Measurements from ENCODE around the gene FBXO45. TPM values are rescaled to one million over a fixed set of nuclear protein-coding genes. Genes with fewer than 3 reads are reported as not detected.
"Not testable (repeated sequence)": the region's sequence is repeated elsewhere in the genome, so short reads cannot be mapped to it uniquely, and the experiment has no call there.

FBXO45 gene
- total RNA-seq, 1 donor from 2014 or later, result 11.3 TPM

DNA sequence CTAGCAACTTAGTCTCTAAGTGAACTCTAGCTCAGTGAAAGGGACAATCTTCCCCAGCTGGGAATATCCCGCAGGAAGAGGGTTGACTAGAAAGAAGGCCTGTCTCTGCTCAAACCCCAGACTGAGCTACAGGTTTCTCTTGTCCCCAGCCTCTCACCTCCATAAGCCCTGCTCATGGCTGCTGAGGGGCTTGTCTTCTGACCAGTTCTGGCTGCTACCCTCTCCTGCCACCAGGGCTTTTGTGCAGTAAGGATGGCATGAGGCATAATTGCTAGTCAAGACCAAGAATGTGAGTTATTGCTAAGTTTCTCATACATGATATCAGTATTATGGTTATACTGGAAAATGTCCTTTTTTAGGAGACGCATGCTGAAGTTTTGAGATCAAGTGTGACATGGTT lies 21.4 kb upstream of the FBXO45 start:
- FAIRE-seq (no peak), DNase-seq (ENCODE audit: low read depth) (no peak)
- Histone ChIP-seq H3K27ac (ENCODE audit: low read depth, low read length) (no peak overlapping the region), H3K9ac (ENCODE audit: low read length) (no peak overlapping the region), H3K4me2 (ENCODE audit: low read length) (no peak overlapping the region), H3K4me3 (ENCODE audit: insufficient read depth, low read depth, low read length) (no peak overlapping the region), H3K4me1 (ENCODE audit: insufficient read depth, low read length) (no peaks in the 10 kb centered on the region), H4K20me1 (ENCODE audit: insufficient read depth, low read length) (no peaks in the 10 kb centered on the region), H3K79me2 (ENCODE audit: insufficient read depth, low read length) (no peaks in the 10 kb centered on the region), H3K9me3 (ENCODE audit: insufficient read depth, low read depth, low read length) (peaks cover 6% of the 10 kb centered on the region), H3K27me3 (ENCODE audit: insufficient read depth, low read length) (no peaks in the 10 kb centered on the region), H3K36me3 (ENCODE audit: insufficient read depth, low read length) (no peaks in the 10 kb centered on the region), H2AFZ (ENCODE audit: low read depth, low read length) (no peak overlapping the region)
- Mint-ChIP-seq H3K9me3 (ENCODE audit: unreplicated experiment) (peaks cover 20% of the 10 kb centered on the region), H3K36me3 (ENCODE audit: low read depth, unreplicated experiment) (peaks cover 5% of the 10 kb centered on the region), H3K27ac (ENCODE audit: unreplicated experiment) (no peak overlapping the region), H3K4me3 (ENCODE audit: unreplicated experiment) (no peak overlapping the region), H3K27me3 (ENCODE audit: low read depth, unreplicated experiment) (peaks cover 2% of the 10 kb centered on the region), H3K4me1 (ENCODE audit: low read depth, unreplicated experiment) (no peaks in the 10 kb centered on the region)
- no peak for TF ChIP-seq EZH2 (IDR thresholded peaks at IDR 0.05; ENCODE audit: insufficient read depth, low read length)
- TF ChIP-seq, protein P1, sequence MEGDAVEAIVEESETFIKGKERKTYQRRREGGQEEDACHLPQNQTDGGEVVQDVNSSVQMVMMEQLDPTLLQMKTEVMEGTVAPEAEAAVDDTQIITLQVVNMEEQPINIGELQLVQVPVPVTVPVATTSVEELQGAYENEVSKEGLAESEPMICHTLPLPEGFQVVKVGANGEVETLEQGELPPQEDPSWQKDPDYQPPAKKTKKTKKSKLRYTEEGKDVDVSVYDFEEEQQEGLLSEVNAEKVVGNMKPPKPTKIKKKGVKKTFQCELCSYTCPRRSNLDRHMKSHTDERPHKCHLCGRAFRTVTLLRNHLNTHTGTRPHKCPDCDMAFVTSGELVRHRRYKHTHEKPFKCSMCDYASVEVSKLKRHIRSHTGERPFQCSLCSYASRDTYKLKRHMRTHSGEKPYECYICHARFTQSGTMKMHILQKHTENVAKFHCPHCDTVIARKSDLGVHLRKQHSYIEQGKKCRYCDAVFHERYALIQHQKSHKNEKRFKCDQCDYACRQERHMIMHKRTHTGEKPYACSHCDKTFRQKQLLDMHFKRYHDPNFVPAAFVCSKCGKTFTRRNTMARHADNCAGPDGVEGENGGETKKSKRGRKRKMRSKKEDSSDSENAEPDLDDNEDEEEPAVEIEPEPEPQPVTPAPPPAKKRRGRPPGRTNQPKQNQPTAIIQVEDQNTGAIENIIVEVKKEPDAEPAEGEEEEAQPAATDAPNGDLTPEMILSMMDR (IDR thresholded peaks at IDR 0.05; ENCODE audit: insufficient read depth, low read depth, low read length), result no peak

DNA sequence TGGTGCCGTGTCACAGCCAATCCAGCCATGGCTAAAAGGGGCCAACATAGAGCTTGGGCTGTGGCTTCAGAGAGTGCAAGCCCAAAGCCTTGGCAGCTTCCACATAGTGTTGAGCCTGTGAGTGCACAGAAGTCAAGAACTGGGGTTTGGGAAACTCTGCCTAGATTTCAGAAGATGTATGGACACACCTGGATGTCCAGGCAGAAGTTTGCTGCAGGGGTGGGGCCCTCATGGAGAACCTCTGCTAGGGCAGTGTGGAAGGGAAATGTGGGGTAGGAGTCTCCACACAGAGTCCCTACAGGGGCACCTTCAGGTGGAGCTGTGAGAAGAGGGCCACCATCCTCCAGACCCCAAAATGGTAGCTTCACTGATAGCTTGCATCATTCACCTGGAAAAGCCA lies 19.1 kb upstream of the FBXO45 start:
- not testable (repeated sequence) for H3K27me3 Mint-ChIP-seq (ENCODE audit: low read depth, unreplicated experiment); H2AFZ ChIP-seq (ENCODE audit: low read depth, low read length); DNase-seq (ENCODE audit: low read depth); H3K36me3 ChIP-seq (ENCODE audit: insufficient read depth, low read length); H3K4me2 ChIP-seq (ENCODE audit: low read length); H3K27ac ChIP-seq (ENCODE audit: low read depth, low read length); H3K9me3 ChIP-seq (ENCODE audit: insufficient read depth, low read depth, low read length); H3K9ac ChIP-seq (ENCODE audit: low read length); H3K4me3 ChIP-seq (ENCODE audit: insufficient read depth, low read depth, low read length); H3K27me3 ChIP-seq (ENCODE audit: insufficient read depth, low read length); H3K36me3 Mint-ChIP-seq (ENCODE audit: low read depth, unreplicated experiment); H3K4me1 Mint-ChIP-seq (ENCODE audit: low read depth, unreplicated experiment); H3K27ac Mint-ChIP-seq (ENCODE audit: unreplicated experiment); FAIRE-seq; H4K20me1 ChIP-seq (ENCODE audit: insufficient read depth, low read length); H3K79me2 ChIP-seq (ENCODE audit: insufficient read depth, low read length); H3K4me3 Mint-ChIP-seq (ENCODE audit: unreplicated experiment); H3K4me1 ChIP-seq (ENCODE audit: insufficient read depth, low read length)
- peaks cover 20% of the 10 kb centered on the region for H3K9me3 Mint-ChIP-seq (ENCODE audit: unreplicated experiment)

DNA sequence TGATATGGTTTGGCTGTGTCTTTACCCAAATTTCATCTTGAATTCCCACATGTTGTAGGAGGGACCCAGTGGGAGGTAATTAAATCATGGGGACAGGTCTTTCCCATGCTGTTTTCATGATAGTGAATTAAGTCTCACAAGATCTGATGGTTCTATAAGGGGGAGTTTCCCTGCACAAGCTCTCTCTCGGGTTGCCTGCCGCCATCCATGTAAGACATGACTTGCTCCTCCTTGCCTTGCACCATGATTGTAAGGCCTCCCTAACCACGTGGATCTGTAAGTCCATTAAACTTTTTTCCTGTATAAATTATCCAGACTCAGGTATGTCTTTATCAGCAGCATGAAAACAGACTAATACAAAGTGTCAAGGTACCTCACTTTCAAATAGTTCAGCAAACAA lies 18.3 kb upstream of the FBXO45 start:
- not testable (repeated sequence) for H3K4me3 ChIP-seq (ENCODE audit: insufficient read depth, low read depth, low read length); FAIRE-seq

DNA sequence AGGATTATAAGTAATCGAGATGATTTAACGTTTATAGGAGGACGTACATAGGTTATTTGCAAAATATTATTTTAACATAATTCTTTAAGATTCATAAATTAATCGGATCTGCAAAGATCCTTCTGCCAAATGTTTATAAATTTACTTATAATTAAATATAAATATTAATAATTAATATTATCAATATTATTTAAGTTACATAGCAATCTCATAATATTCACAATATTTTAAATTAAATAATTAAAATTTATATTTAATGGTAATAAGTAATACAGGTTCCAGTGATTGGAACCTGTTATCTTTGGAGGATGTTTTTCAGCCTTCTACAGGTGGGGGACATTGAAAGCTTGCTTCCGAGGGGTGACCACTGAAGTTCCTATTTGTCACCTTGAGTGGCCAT lies 16.2 kb upstream of the FBXO45 start:
- Histone ChIP-seq H3K4me1 (ENCODE audit: insufficient read depth, low read length) (no peaks in the 10 kb centered on the region), H3K4me3 (ENCODE audit: insufficient read depth, low read depth, low read length) (no peak overlapping the region), H3K9me3 (ENCODE audit: insufficient read depth, low read depth, low read length) (peaks cover 6% of the 10 kb centered on the region), H4K20me1 (ENCODE audit: insufficient read depth, low read length) (no peaks in the 10 kb centered on the region), H3K36me3 (ENCODE audit: insufficient read depth, low read length) (no peaks in the 10 kb centered on the region), H2AFZ (ENCODE audit: low read depth, low read length) (no peak overlapping the region), H3K27me3 (ENCODE audit: insufficient read depth, low read length) (no peaks in the 10 kb centered on the region), H3K9ac (ENCODE audit: low read length) (no peak overlapping the region), H3K4me2 (ENCODE audit: low read length) (no peak overlapping the region), H3K79me2 (ENCODE audit: insufficient read depth, low read length) (no peaks in the 10 kb centered on the region), H3K27ac (ENCODE audit: low read depth, low read length) (no peak overlapping the region)
- Mint-ChIP-seq H3K27ac (ENCODE audit: unreplicated experiment) (no peak overlapping the region), H3K4me3 (ENCODE audit: unreplicated experiment) (no peak overlapping the region), H3K27me3 (ENCODE audit: low read depth, unreplicated experiment) (peaks cover 2% of the 10 kb centered on the region), H3K36me3 (ENCODE audit: low read depth, unreplicated experiment) (peaks cover 7% of the 10 kb centered on the region), H3K9me3 (ENCODE audit: unreplicated experiment) (peaks cover 20% of the 10 kb centered on the region), H3K4me1 (ENCODE audit: low read depth, unreplicated experiment) (no peaks in the 10 kb centered on the region)
- no peak for DNase-seq (ENCODE audit: low read depth)
- FAIRE-seq, result no peak
- TF ChIP-seq, protein P1 (IDR thresholded peaks at IDR 0.05; ENCODE audit: insufficient read depth, low read depth, low read length), result no peak
- no peak for TF ChIP-seq EZH2 (IDR thresholded peaks at IDR 0.05; ENCODE audit: insufficient read depth, low read length)

More for the DNA sequence above, 18.3 kb upstream of the FBXO45 start:
- H3K36me3 ChIP-seq (ENCODE audit: insufficient read depth, low read length); H3K9ac ChIP-seq (ENCODE audit: low read length); H3K36me3 Mint-ChIP-seq (ENCODE audit: low read depth, unreplicated experiment); H3K79me2 ChIP-seq (ENCODE audit: insufficient read depth, low read length); H3K9me3 ChIP-seq (ENCODE audit: insufficient read depth, low read depth, low read length); DNase-seq (ENCODE audit: low read depth); H3K27ac ChIP-seq (ENCODE audit: low read depth, low read length); H3K27ac Mint-ChIP-seq (ENCODE audit: unreplicated experiment); H3K4me2 ChIP-seq (ENCODE audit: low read length); H3K4me1 Mint-ChIP-seq (ENCODE audit: low read depth, unreplicated experiment); H3K27me3 Mint-ChIP-seq (ENCODE audit: low read depth, unreplicated experiment); H2AFZ ChIP-seq (ENCODE audit: low read depth, low read length); H3K4me1 ChIP-seq (ENCODE audit: insufficient read depth, low read length); H3K4me3 Mint-ChIP-seq (ENCODE audit: unreplicated experiment); H4K20me1 ChIP-seq (ENCODE audit: insufficient read depth, low read length); H3K27me3 ChIP-seq (ENCODE audit: insufficient read depth, low read length): not testable (repeated sequence)
- peaks cover 20% of the 10 kb centered on the region for H3K9me3 Mint-ChIP-seq (ENCODE audit: unreplicated experiment)
